GM21447 (cell line): Measurements from ENCODE around the gene SPC24.
"Not testable (repeated sequence)": the region's sequence is repeated elsewhere in the genome, so short reads cannot be mapped to it uniquely, and the experiment has no call there.

Experiments used
- ATAC-seq: cut with Tn5 transposase; IDR thresholded peaks from one replicate; pipeline ENCODE4 v1.9.1; 2021; ENCODE audit not compliant: unreplicated experiment

The SPC24 gene

DNA sequence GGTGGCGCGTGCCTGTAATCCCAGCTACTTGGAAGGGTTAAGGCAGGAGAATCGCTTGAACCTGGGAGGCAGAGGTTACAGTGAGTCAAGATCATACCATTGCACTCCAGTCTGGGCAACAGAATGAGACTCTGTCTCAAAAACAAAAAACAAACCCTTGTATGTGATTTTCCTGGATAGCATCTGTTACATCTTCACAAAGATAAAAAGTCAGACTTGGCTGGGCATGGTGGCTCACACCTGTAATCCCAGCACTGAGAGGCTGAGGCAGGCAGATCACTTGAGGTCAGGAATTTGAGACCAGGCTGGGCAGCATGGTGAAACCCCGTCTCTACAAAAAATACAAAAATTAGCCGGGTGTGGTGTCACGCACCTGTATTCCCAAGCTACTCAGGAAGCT lies 58.2 kb downstream of the SPC24 start:
- not testable (repeated sequence) for ATAC-seq

DNA sequence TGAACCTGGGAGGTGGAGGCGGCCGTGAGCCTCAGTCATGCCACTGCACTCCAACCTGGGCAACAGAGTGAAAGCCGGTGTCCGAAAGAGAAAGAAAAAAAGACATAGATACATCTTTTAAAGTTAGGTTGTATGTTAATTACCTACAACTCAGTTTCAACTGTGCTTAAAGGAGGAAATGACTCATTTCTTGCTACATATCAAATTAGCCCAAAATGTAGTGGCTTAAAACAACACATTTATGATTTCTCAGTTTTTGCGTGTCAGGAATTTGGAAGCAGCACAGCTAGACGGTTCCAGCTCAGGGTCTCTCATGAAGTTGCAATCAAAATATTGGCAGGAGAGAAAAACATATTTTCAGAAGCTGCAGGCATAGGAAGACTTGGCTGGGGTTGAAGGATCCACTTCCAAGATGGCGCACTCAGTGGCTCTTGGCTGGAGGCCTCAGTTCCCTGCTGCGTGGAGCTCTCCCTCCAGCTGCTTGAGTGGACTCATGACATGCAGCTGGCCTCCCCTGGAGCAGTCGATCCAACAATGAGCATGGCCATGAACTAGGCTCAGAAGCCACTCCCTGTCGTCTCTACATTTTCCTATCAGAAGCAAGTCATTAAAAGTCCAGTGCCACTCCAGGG lies 59.3 kb downstream of the SPC24 start:
- ATAC-seq, result peak; percentile 53
